ENCODE results near the gene ARHGDIB. TPM values are rescaled to one million over a fixed set of nuclear protein-coding genes. Genes with fewer than 3 reads are reported as not detected.

Gene ARHGDIB
- total RNA-seq, 1 donor: 2.4 TPM

- TF ChIP-seq, protein P1, sequence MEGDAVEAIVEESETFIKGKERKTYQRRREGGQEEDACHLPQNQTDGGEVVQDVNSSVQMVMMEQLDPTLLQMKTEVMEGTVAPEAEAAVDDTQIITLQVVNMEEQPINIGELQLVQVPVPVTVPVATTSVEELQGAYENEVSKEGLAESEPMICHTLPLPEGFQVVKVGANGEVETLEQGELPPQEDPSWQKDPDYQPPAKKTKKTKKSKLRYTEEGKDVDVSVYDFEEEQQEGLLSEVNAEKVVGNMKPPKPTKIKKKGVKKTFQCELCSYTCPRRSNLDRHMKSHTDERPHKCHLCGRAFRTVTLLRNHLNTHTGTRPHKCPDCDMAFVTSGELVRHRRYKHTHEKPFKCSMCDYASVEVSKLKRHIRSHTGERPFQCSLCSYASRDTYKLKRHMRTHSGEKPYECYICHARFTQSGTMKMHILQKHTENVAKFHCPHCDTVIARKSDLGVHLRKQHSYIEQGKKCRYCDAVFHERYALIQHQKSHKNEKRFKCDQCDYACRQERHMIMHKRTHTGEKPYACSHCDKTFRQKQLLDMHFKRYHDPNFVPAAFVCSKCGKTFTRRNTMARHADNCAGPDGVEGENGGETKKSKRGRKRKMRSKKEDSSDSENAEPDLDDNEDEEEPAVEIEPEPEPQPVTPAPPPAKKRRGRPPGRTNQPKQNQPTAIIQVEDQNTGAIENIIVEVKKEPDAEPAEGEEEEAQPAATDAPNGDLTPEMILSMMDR (IDR thresholded peaks at IDR 0.05; ENCODE audit: insufficient read depth, low read length): no peak
- no peak overlapping the region for H3K4me3 ChIP-seq (ENCODE audit: low read depth, low read length)
- no peak for DNase-seq (ENCODE audit: low read depth)
These were observed 31.1 kb downstream of the ARHGDIB start for GRCh38 chr12:14930299-14930698.

- TF ChIP-seq, protein P1 (IDR thresholded peaks at IDR 0.05; ENCODE audit: insufficient read depth, low read length): no peak
- H3K4me3 ChIP-seq (ENCODE audit: low read depth, low read length): no peak overlapping the region
- no peak for DNase-seq (ENCODE audit: low read depth)
These were observed 32.5 kb downstream of the ARHGDIB start for GRCh38 chr12:14928931-14929330.

- TF ChIP-seq, protein P1 (IDR thresholded peaks at IDR 0.05; ENCODE audit: insufficient read depth, low read length): no peak
- no peak overlapping the region for H3K4me3 ChIP-seq (ENCODE audit: low read depth, low read length)
- no peak for DNase-seq (ENCODE audit: low read depth)
These were observed 34.1 kb downstream of the ARHGDIB start for GRCh38 chr12:14927267-14927666.

GRCh38 chr12:14924541-14924940 is 36.9 kb downstream of the ARHGDIB start:
- no peak overlapping the region for H3K4me3 ChIP-seq (ENCODE audit: low read depth, low read length)
- TF ChIP-seq, protein P1 (IDR thresholded peaks at IDR 0.05; ENCODE audit: insufficient read depth, low read length): no peak
- DNase-seq (ENCODE audit: low read depth): no peak

DNA sequence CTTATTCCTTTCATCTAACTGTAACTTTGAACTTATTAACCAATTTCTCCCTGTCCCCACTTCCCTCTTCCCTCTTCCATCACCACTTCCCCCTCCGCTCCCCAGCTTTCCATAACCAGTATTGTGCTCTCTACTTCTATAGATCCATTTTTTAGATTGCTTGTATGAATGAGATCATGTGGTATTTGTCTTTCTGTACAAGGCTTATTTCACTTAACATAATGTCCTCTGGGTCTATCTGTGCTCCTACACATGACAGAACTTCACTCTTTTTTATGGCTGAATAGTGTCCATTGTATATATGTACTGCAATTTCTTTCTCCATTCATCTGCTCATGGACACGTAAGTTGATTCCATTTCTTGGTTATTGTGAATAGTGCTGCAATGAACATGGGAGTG is 37.5 kb downstream of the ARHGDIB start:
- DNase-seq (ENCODE audit: low read depth): no peak
- TF ChIP-seq, protein P1 (IDR thresholded peaks at IDR 0.05; ENCODE audit: insufficient read depth, low read length): no peak
- H3K4me3 ChIP-seq (ENCODE audit: low read depth, low read length): no peak overlapping the region

DNA sequence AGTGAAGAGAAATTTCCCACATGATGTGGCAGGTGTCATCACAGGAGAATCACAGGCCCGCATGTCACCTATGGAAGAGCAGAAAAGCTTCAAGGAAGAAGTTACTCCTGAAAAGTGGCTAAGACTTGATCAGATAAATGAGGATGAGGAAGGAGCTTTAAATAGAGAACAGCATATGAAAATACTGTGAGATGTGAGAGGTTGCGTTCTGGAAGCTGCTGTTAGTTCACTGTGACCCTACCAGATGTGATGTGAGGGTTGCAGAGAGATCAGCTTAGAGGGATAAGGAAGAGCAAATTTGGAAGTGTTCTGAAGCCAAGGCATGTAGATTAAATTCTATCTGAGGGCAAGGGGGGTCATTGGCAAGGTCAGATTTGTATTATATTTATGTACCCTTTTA is 40.2 kb downstream of the ARHGDIB start:
- DNase-seq (ENCODE audit: low read depth): no peak
- TF ChIP-seq, protein P1 (IDR thresholded peaks at IDR 0.05; ENCODE audit: insufficient read depth, low read length): no peak
- H3K4me3 ChIP-seq (ENCODE audit: low read depth, low read length): no peak overlapping the region

- TF ChIP-seq, protein P1 (IDR thresholded peaks at IDR 0.05; ENCODE audit: insufficient read depth, low read length): no peak
- no peak overlapping the region for H3K4me3 ChIP-seq (ENCODE audit: low read depth, low read length)
- no peak for DNase-seq (ENCODE audit: low read depth)
These were observed 40.8 kb downstream of the ARHGDIB start for GRCh38 chr12:14920475-14921126.
